NCI-H524 treated with DMSO at 0.1 percent for 48 hours (cell line): Measurements from ENCODE around the gene SNRPD2.
"Not testable (repeated sequence)": the region's sequence is repeated elsewhere in the genome, so short reads cannot be mapped to it uniquely, and the experiment has no call there.

Source experiments
- DNase-seq: peaks from one replicate; lab custom pipeline; 2025; lab: John Stamatoyannopoulos, UW

The SNRPD2 gene

GRCh38 chr19:45691516-45692186 lies at the start of gene SNRPD2:
Gene SNRPD2, minus strand, starts transcription at chr19:45691953. Its CDS starts 65 bp downstream, at chr19:45691888.
- peak; percentile 76 for DNase-seq

- no peak for DNase-seq
Measured at GRCh38 chr19:45739498-45740439, 48.0 kb upstream of the SNRPD2 start.

- no peak for DNase-seq
Measured at GRCh38 chr19:45733160-45733810, 41.5 kb upstream of the SNRPD2 start, which contains the start of gene MEIOSIN. Gene MEIOSIN, plus strand, starts transcription at chr19:45733439. Its CDS starts 1,938 bp downstream, at chr19:45735377.

- peak; percentile 78 for DNase-seq
Measured at GRCh38 chr19:45730368-45731288, 38.9 kb upstream of the SNRPD2 start, which contains the start of gene FBXO46. Gene FBXO46, minus strand, starts transcription at chr19:45730896. Its CDS starts 17,401 bp downstream, at chr19:45713495.

GRCh38 chr19:45729800-45730290 lies 38.1 kb upstream of the SNRPD2 start:
- no peak for DNase-seq

GRCh38 chr19:45728683-45729082 lies 36.9 kb upstream of the SNRPD2 start:
- not testable (repeated sequence) for DNase-seq

- not testable (repeated sequence) for DNase-seq
Measured at GRCh38 chr19:45720065-45720464, 28.3 kb upstream of the SNRPD2 start.

- no peak for DNase-seq
Measured at GRCh38 chr19:45717983-45718650, 26.4 kb upstream of the SNRPD2 start.

- DNase-seq, result peak; percentile 92
Measured at GRCh38 chr19:45717131-45717982, 25.6 kb upstream of the SNRPD2 start.

GRCh38 chr19:45716359-45717130 lies 24.8 kb upstream of the SNRPD2 start:
- DNase-seq, result no peak

GRCh38 chr19:45715139-45715538 lies 23.4 kb upstream of the SNRPD2 start:
- DNase-seq, result no peak

- DNase-seq, result no peak
Measured at GRCh38 chr19:45713141-45713540, 21.4 kb upstream of the SNRPD2 start.

- no peak for DNase-seq
Measured at GRCh38 chr19:45712699-45713067, 20.9 kb upstream of the SNRPD2 start.

- no peak for DNase-seq
Measured at GRCh38 chr19:45711851-45712698, 20.3 kb upstream of the SNRPD2 start.

GRCh38 chr19:45710356-45711130 lies 18.8 kb upstream of the SNRPD2 start:
- DNase-seq, result no peak

GRCh38 chr19:45705710-45706415 lies 14.1 kb upstream of the SNRPD2 start:
- no peak for DNase-seq
